Testis (tissue), 2 donors: Measurements from ENCODE around the gene MAP2.
"Not testable (repeated sequence)": the region's sequence is repeated elsewhere in the genome, so short reads cannot be mapped to it uniquely, and the experiment has no call there.

ENCODE experiments used
- CTCF ChIP-seq, 3 experiments: fragments of 450-650 bp in 2 of 3; fragments of 200-600 bp in 1 of 3; sonication (generic) in 1 of 3; IDR thresholded peaks; one replicate each; pipeline ENCODE4 v1.5.1; 2016 to 2019; ENCODE audit warnings: antibody characterized with exemption in 3 of 3, mild to moderate bottlenecking in 2 of 3, moderate library complexity in 1 of 3
- POLR2A ChIP-seq: fragments of 450-650 bp; IDR thresholded peaks from one replicate; pipeline ENCODE4 v1.6.1; 2017; ENCODE audit warnings: antibody characterized with exemption, mild to moderate bottlenecking, moderate library complexity

- TF ChIP-seq CTCF (IDR thresholded peaks at IDR 0.05); POLR2A: not testable (repeated sequence)
These were observed 71.3 kb downstream of the MAP2 start for GRCh38 chr2:209495068-209495620.
